Chondrocyte (in vitro differentiated cells): ENCODE measurements around the gene ARHGDIB. TPM values are rescaled to one million over a fixed set of nuclear protein-coding genes. Genes with fewer than 3 reads are reported as not detected.

Experiments used
- DNase-seq: peaks from one replicate; pipeline ENCODE4 v3.0.0; 2021; ENCODE audit warnings: mixed read lengths, low spot score
- H3K27ac Mint-ChIP-seq: one replicate; pipeline ENCODE4 v1.8.0; 2021; ENCODE audit warnings: mild to moderate bottlenecking, moderate library complexity, mixed read lengths; ENCODE audit not compliant: unreplicated experiment
- H3K27me3 Mint-ChIP-seq: 2 replicates; pipeline ENCODE4 v1.8.0; 2021; ENCODE audit warnings: low read depth, mixed read lengths
- H3K36me3 Mint-ChIP-seq: 2 replicates; pipeline ENCODE4 v1.8.0; 2021; ENCODE audit warnings: low read depth, mixed read lengths
- H3K4me1 Mint-ChIP-seq: 2 replicates; pipeline ENCODE4 v1.8.0; 2021; ENCODE audit warnings: low read depth, mild to moderate bottlenecking, mixed read lengths
- H3K4me3 Mint-ChIP-seq: one replicate; pipeline ENCODE4 v1.8.0; 2021; ENCODE audit warnings: mild to moderate bottlenecking, moderate library complexity, mixed read lengths; ENCODE audit not compliant: unreplicated experiment
- H3K9me3 Mint-ChIP-seq: 2 replicates; pipeline ENCODE4 v1.8.0; 2021; ENCODE audit warnings: low read depth, mixed read lengths
- CTCF ChIP-seq: fragments of 200-600 bp; sonication (generic); IDR thresholded peaks from 2 replicates; pipeline ENCODE4 v1.5.0; 2021; ENCODE audit warnings: antibody characterized with exemption, mild to moderate bottlenecking, moderate library complexity
- total RNA-seq: library from RNA; stranded (reverse); gene quantifications from 3 replicates; pipeline ENCODE4 v1.2.1, GENCODE V29; 2021

The ARHGDIB gene
- total RNA-seq, 1 donor from 2014 or later: 5.2 TPM

- H3K27me3 Mint-ChIP-seq: no peaks in the 10 kb centered on the region
- DNase-seq: no peak
- H3K4me1 Mint-ChIP-seq: peaks cover 16% of the 10 kb centered on the region
- no peak for TF ChIP-seq CTCF
- no peak overlapping the region for H3K27ac Mint-ChIP-seq
- peaks cover 6% of the 10 kb centered on the region for H3K9me3 Mint-ChIP-seq
- H3K36me3 Mint-ChIP-seq: peaks cover 8% of the 10 kb centered on the region
- H3K4me3 Mint-ChIP-seq: no peak overlapping the region
These were observed 20.0 kb downstream of the ARHGDIB start for GRCh38 chr12:14941369-14941768.

- DNase-seq: no peak
- no peak within 1 kb of the TSS for H3K27ac Mint-ChIP-seq
These were observed 23.1 kb downstream of the ARHGDIB start, which contains the start of gene ERP27 for GRCh38 chr12:14938301-14938700. ERP27 (minus strand) TSS chr12:14938537; CDS start chr12:14938508, 29 bp downstream.

GRCh38 chr12:14937689-14938088, 23.7 kb downstream of the ARHGDIB start:
- Mint-ChIP-seq H3K27me3 (no peaks in the 10 kb centered on the region), H3K27ac (no peak overlapping the region), H3K4me1 (peaks cover 6% of the 10 kb centered on the region), H3K4me3 (no peak overlapping the region), H3K9me3 (peaks cover 6% of the 10 kb centered on the region), H3K36me3 (peaks cover 6% of the 10 kb centered on the region)
- TF ChIP-seq CTCF: peak; percentile 17
- no peak for DNase-seq

More at GRCh38 chr12:14938301-14938700, 23.1 kb downstream of the ARHGDIB start, which contains the start of gene ERP27:
- no peak for TF ChIP-seq CTCF
- Mint-ChIP-seq H3K27me3 (no peaks in the 10 kb centered on the region), H3K4me3 (no peak within 1 kb of the TSS), H3K4me1 (peaks cover 6% of the 10 kb centered on the region), H3K9me3 (peaks cover 6% of the 10 kb centered on the region), H3K36me3 (peaks cover 6% of the 10 kb centered on the region)

GRCh38 chr12:14937014-14937413, 24.4 kb downstream of the ARHGDIB start:
- DNase-seq: no peak
- Mint-ChIP-seq H3K4me3 (no peak overlapping the region), H3K27ac (no peak overlapping the region)

GRCh38 chr12:14936224-14936861, 25.1 kb downstream of the ARHGDIB start:
- DNase-seq: no peak
- H3K36me3 Mint-ChIP-seq: no peaks in the 10 kb centered on the region
- no peak overlapping the region for H3K27ac Mint-ChIP-seq
- H3K27me3 Mint-ChIP-seq: no peaks in the 10 kb centered on the region
- TF ChIP-seq CTCF: peak; percentile 47
- peaks cover 13% of the 10 kb centered on the region for H3K4me1 Mint-ChIP-seq
- H3K9me3 Mint-ChIP-seq: peaks cover 6% of the 10 kb centered on the region
- no peak overlapping the region for H3K4me3 Mint-ChIP-seq

More at GRCh38 chr12:14937014-14937413, 24.4 kb downstream of the ARHGDIB start:
- Mint-ChIP-seq H3K27me3 (no peaks in the 10 kb centered on the region), H3K36me3 (peaks cover under 1% of the 10 kb centered on the region), H3K9me3 (peaks cover 6% of the 10 kb centered on the region), H3K4me1 (peaks cover 9% of the 10 kb centered on the region)
- no peak for TF ChIP-seq CTCF
